ENCODE results near the gene PROX2.

PROX2 gene

GRCh38 chr14:74855945-74856344 is 20.0 kb downstream of the PROX2 start:
- DNase-seq (ENCODE audit: insufficient read length, low spot score), result no peak
- TF ChIP-seq PAX5 (IDR thresholded peaks at IDR 0.05; ENCODE audit: insufficient read depth, low read length, severe bottlenecking) (no peak), TAF1 (IDR thresholded peaks at IDR 0.05; ENCODE audit: low read depth, low read length) (no peak), POLR2AphosphoS5 (IDR thresholded peaks at IDR 0.05; ENCODE audit: low read depth, low read length) (no peak), SPI1 (IDR thresholded peaks at IDR 0.05; ENCODE audit: low read depth, low read length) (no peak), POLR2A (IDR thresholded peaks at IDR 0.05; ENCODE audit: low read depth, low read length) (no peak), POU2F2 (IDR thresholded peaks at IDR 0.05; ENCODE audit: low read depth, low read length) (no peak)
- FAIRE-seq, result no peak

GRCh38 chr14:74855021-74855420 is 20.9 kb downstream of the PROX2 start:
- TF ChIP-seq POLR2AphosphoS5 (IDR thresholded peaks at IDR 0.05; ENCODE audit: low read depth, low read length) (no peak), POU2F2 (IDR thresholded peaks at IDR 0.05; ENCODE audit: low read depth, low read length) (no peak), TAF1 (IDR thresholded peaks at IDR 0.05; ENCODE audit: low read depth, low read length) (no peak), SPI1 (IDR thresholded peaks at IDR 0.05; ENCODE audit: low read depth, low read length) (no peak), PAX5 (IDR thresholded peaks at IDR 0.05; ENCODE audit: insufficient read depth, low read length, severe bottlenecking) (no peak)
- FAIRE-seq, result no peak
- no peak for DNase-seq (ENCODE audit: insufficient read length, low spot score)

GRCh38 chr14:74853581-74853980 is 22.4 kb downstream of the PROX2 start:
- DNase-seq (ENCODE audit: insufficient read length, low spot score), result no peak
- FAIRE-seq, result no peak
- TF ChIP-seq SPI1 (IDR thresholded peaks at IDR 0.05; ENCODE audit: low read depth, low read length) (no peak), POLR2A (IDR thresholded peaks at IDR 0.05; ENCODE audit: low read depth, low read length) (no peak), POU2F2 (IDR thresholded peaks at IDR 0.05; ENCODE audit: low read depth, low read length) (no peak), TAF1 (IDR thresholded peaks at IDR 0.05; ENCODE audit: low read depth, low read length) (no peak)

- no peak for TF ChIP-seq POLR2AphosphoS5 (IDR thresholded peaks at IDR 0.05; ENCODE audit: low read depth, low read length)
- no peak for TF ChIP-seq POU2F2 (IDR thresholded peaks at IDR 0.05; ENCODE audit: low read depth, low read length)
- TF ChIP-seq TAF1 (IDR thresholded peaks at IDR 0.05; ENCODE audit: low read depth, low read length), result no peak
- no peak for TF ChIP-seq PAX5 (IDR thresholded peaks at IDR 0.05; ENCODE audit: insufficient read depth, low read length, severe bottlenecking)
- TF ChIP-seq SPI1 (IDR thresholded peaks at IDR 0.05; ENCODE audit: low read depth, low read length), result no peak
- TF ChIP-seq POLR2A (IDR thresholded peaks at IDR 0.05; ENCODE audit: low read depth, low read length), result no peak
- FAIRE-seq (peak; percentile 59), DNase-seq (ENCODE audit: insufficient read length, low spot score) (no peak)
Measured at GRCh38 chr14:74852922-74853530, 22.9 kb downstream of the PROX2 start.

- FAIRE-seq (no peak), DNase-seq (ENCODE audit: insufficient read length, low spot score) (no peak)
- TF ChIP-seq SPI1 (IDR thresholded peaks at IDR 0.05; ENCODE audit: low read depth, low read length) (no peak), TAF1 (IDR thresholded peaks at IDR 0.05; ENCODE audit: low read depth, low read length) (no peak), PAX5 (IDR thresholded peaks at IDR 0.05; ENCODE audit: insufficient read depth, low read length, severe bottlenecking) (no peak), POLR2A (IDR thresholded peaks at IDR 0.05; ENCODE audit: low read depth, low read length) (no peak), POU2F2 (IDR thresholded peaks at IDR 0.05; ENCODE audit: low read depth, low read length) (no peak), POLR2AphosphoS5 (IDR thresholded peaks at IDR 0.05; ENCODE audit: low read depth, low read length) (no peak)
Measured at GRCh38 chr14:74848768-74849167, 27.2 kb downstream of the PROX2 start.

- DNase-seq (ENCODE audit: insufficient read length, low spot score) (no peak), FAIRE-seq (peak; percentile 35)
- TF ChIP-seq POU2F2 (IDR thresholded peaks at IDR 0.05; ENCODE audit: low read depth, low read length) (no peak), SPI1 (IDR thresholded peaks at IDR 0.05; ENCODE audit: low read depth, low read length) (no peak), POLR2A (IDR thresholded peaks at IDR 0.05; ENCODE audit: low read depth, low read length) (no peak), TAF1 (IDR thresholded peaks at IDR 0.05; ENCODE audit: low read depth, low read length) (no peak), PAX5 (IDR thresholded peaks at IDR 0.05; ENCODE audit: insufficient read depth, low read length, severe bottlenecking) (no peak), POLR2AphosphoS5 (IDR thresholded peaks at IDR 0.05; ENCODE audit: low read depth, low read length) (no peak)
Measured at GRCh38 chr14:74846968-74847665, 28.8 kb downstream of the PROX2 start.

- TF ChIP-seq SPI1 (IDR thresholded peaks at IDR 0.05; ENCODE audit: low read depth, low read length), result no peak
- FAIRE-seq, result no peak
Measured at GRCh38 chr14:74846168-74846567, 29.8 kb downstream of the PROX2 start.

GRCh38 chr14:74843653-74844052 is 32.3 kb downstream of the PROX2 start:
- TF ChIP-seq PAX5 (IDR thresholded peaks at IDR 0.05; ENCODE audit: insufficient read depth, low read length, severe bottlenecking) (no peak), SPI1 (IDR thresholded peaks at IDR 0.05; ENCODE audit: low read depth, low read length) (no peak), POU2F2 (IDR thresholded peaks at IDR 0.05; ENCODE audit: low read depth, low read length) (no peak), POLR2AphosphoS5 (IDR thresholded peaks at IDR 0.05; ENCODE audit: low read depth, low read length) (no peak), POLR2A (IDR thresholded peaks at IDR 0.05; ENCODE audit: low read depth, low read length) (no peak), TAF1 (IDR thresholded peaks at IDR 0.05; ENCODE audit: low read depth, low read length) (no peak)
- FAIRE-seq (peak; percentile 51), DNase-seq (ENCODE audit: insufficient read length, low spot score) (no peak)

More at GRCh38 chr14:74846168-74846567, 29.8 kb downstream of the PROX2 start:
- no peak for DNase-seq (ENCODE audit: insufficient read length, low spot score)

GRCh38 chr14:74841230-74842207 is 34.4 kb downstream of the PROX2 start:
- TF ChIP-seq PAX5 (IDR thresholded peaks at IDR 0.05; ENCODE audit: insufficient read depth, low read length, severe bottlenecking), result no peak
- TF ChIP-seq POU2F2 (IDR thresholded peaks at IDR 0.05; ENCODE audit: low read depth, low read length), result no peak
- no peak for TF ChIP-seq POLR2AphosphoS5 (IDR thresholded peaks at IDR 0.05; ENCODE audit: low read depth, low read length)
- no peak for TF ChIP-seq TAF1 (IDR thresholded peaks at IDR 0.05; ENCODE audit: low read depth, low read length)
- TF ChIP-seq SPI1 (IDR thresholded peaks at IDR 0.05; ENCODE audit: low read depth, low read length), result peak; percentile 97
- no peak for TF ChIP-seq POLR2A (IDR thresholded peaks at IDR 0.05; ENCODE audit: low read depth, low read length)
- DNase-seq (ENCODE audit: insufficient read length, low spot score) (no peak), FAIRE-seq (peak; percentile 90)

Data from GM12891 (cell line).